ENCODE measurements around the gene SEL1L3. TPM values are rescaled to one million over a fixed set of nuclear protein-coding genes. Genes with fewer than 3 reads are reported as not detected.

SEL1L3 gene
- total RNA-seq, 1 experiment from 2014 or later, result 48.3 TPM

DNA sequence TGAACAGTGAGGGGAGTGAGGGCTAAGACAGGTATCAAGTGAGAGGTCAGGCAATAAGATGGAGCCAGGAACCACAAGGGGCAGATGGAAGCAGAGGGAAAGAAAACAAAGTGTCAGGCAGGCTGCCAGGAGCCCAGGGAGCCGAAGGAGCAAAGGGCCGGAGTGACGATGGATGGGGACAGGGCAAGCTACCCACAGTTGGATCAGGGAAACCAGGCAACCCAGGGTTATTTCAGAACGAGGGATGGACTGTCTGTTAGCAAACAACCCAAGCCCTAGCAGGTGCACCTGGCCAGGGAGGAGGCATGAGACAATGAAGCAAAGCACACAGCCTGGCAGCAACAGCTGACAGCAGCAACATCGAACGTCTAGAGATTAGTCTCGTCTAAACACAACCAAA is 39.2 kb downstream of the SEL1L3 start:
- no peaks in the 10 kb centered on the region for H3K27me3 Mint-ChIP-seq (ENCODE audit: low read depth)
- H3K4me3 Mint-ChIP-seq, result no peak overlapping the region
- peak overlapping the region in 1 of 3 experiments; percentile 14; a peak in 1 of 7 replicates for H3K27ac Mint-ChIP-seq
- Histone ChIP-seq H3K9me3 (ENCODE audit: control insufficient read depth, low read depth, low read length) (no peaks in the 10 kb centered on the region), H3K23me2 (ENCODE audit: insufficient read length, low read depth, low read length, poor library complexity, severe bottlenecking) (no peaks in the 10 kb centered on the region), H3K27me3 (ENCODE audit: insufficient read depth, low read length) (no peaks in the 10 kb centered on the region), H3K4me2 (ENCODE audit: insufficient read depth, insufficient read length, low read length) (no peak overlapping the region), H2BK12ac (ENCODE audit: insufficient read length, low read depth, low read length) (no peak overlapping the region), H2BK5ac (ENCODE audit: insufficient read length, low read length) (no peak overlapping the region), H2AFZ (ENCODE audit: low read length) (no peak overlapping the region), H3K27ac (ENCODE audit: insufficient read length, low read depth, low read length) (no peak overlapping the region), H3T11ph (ENCODE audit: low read length) (no peak overlapping the region), H3K56ac (ENCODE audit: insufficient read length, low read depth, low read length) (no peak overlapping the region), H3K4ac (ENCODE audit: low read depth, low read length) (no peak overlapping the region), H3K4me1 (ENCODE audit: insufficient read depth, low read length) (peaks cover 9% of the 10 kb centered on the region; the same call in 1 of the 2 replicates), H3K79me2 (ENCODE audit: insufficient read depth, low read length) (no peaks in the 10 kb centered on the region), H2BK120ac (ENCODE audit: low read depth, low read length, poor library complexity, severe bottlenecking) (no peak overlapping the region), H4K8ac (replicated peaks; ENCODE audit: insufficient read length, low read depth, low read length) (no peak overlapping the region), H3K79me1 (ENCODE audit: insufficient read depth, low read depth, low read length, poor library complexity, severe bottlenecking) (no peaks in the 10 kb centered on the region), H2BK20ac (ENCODE audit: low read depth, low read length, poor library complexity, severe bottlenecking) (no peak overlapping the region), H4K20me1 (ENCODE audit: control insufficient read depth, insufficient read depth, insufficient read length) (no peaks in the 10 kb centered on the region), H3K14ac (ENCODE audit: insufficient read depth, low read length) (no peak overlapping the region), H4K5ac (ENCODE audit: insufficient read length, low read depth, low read length) (no peak overlapping the region), H2BK15ac (ENCODE audit: low read depth, low read length) (no peak overlapping the region), H3K18ac (ENCODE audit: insufficient read length, low read depth, low read length) (no peak overlapping the region), H2AK5ac (ENCODE audit: insufficient read length, low read length) (no peak overlapping the region), H3K23ac (ENCODE audit: insufficient read length, low read depth, low read length) (no peak overlapping the region), H3K9ac (ENCODE audit: extremely low read depth, insufficient read length, low read length) (no peak overlapping the region), H4K91ac (ENCODE audit: insufficient read length, low read depth, low read length) (no peak overlapping the region)
- no CpG with 5 or more reads among the region's 7 CpGs for WGBS (ENCODE audit: extremely low coverage, insufficient read length, low lambda C conversion rate)
- H3K4me1 Mint-ChIP-seq, result peaks cover 27 to 30% of the 10 kb centered on the region in 2 experiments
- H3K36me3 Mint-ChIP-seq (ENCODE audit: insufficient read depth in 1 of 3, low read depth in 3 of 3), result peaks cover 12 to 40% (median 39%) of the 10 kb centered on the region in 3 experiments
- TF ChIP-seq CTCF (conservative IDR thresholded peaks at IDR 0.05), result no peak
- H3K9me3 Mint-ChIP-seq, result no peaks in the 10 kb centered on the region
- no peak for DNase-seq

Data from H9 (cell line).